ENCODE measurements around the gene UBC.
"Not testable (repeated sequence)": the region's sequence is repeated elsewhere in the genome, so short reads cannot be mapped to it uniquely, and the experiment has no call there.

The UBC gene

GRCh38 chr12:124915239-124916236, 1.1 kb upstream of the UBC start:
- peak; percentile 87 for DNase-seq (ENCODE audit: low spot score)

DNA sequence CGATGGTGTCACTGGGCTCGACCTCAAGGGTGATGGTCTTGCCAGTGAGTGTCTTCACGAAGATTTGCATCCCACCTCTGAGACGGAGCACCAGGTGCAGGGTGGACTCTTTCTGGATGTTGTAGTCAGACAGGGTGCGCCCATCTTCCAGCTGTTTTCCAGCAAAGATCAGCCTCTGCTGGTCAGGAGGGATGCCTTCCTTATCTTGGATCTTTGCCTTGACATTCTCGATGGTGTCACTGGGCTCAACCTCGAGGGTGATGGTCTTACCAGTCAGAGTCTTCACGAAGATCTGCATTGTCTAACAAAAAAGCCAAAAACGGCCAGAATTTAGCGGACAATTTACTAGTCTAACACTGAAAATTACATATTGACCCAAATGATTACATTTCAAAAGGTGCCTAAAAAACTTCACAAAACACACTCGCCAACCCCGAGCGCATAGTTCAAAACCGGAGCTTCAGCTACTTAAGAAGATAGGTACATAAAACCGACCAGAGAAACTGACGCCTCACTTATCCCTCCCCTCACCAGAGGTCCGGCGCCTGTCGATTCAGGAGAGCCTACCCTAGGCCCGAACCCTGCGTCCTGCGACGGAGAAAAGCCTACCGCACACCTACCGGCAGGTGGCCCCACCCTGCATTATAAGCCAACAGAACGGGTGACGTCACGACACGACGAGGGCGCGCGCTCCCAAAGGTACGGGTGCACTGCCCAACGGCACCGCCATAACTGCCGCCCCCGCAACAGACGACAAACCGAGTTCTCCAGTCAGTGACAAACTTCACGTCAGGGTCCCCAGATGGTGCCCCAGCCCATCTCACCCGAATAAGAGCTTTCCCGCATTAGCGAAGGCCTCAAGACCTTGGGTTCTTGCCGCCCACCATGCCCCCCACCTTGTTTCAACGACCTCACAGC, 717 bp downstream of the UBC start:
- DNase-seq (ENCODE audit: low spot score): peak; percentile 74

GRCh38 chr12:124912529-124913287, 1.7 kb downstream of the UBC start:
- not testable (repeated sequence) for DNase-seq (ENCODE audit: low spot score)

- DNase-seq (ENCODE audit: low spot score): not testable (repeated sequence)
Measured at GRCh38 chr12:124911521-124911920, 2.9 kb downstream of the UBC start.

GRCh38 chr12:124910561-124911478, 3.6 kb downstream of the UBC start:
- DNase-seq (ENCODE audit: low spot score): peak; percentile 69

DNA sequence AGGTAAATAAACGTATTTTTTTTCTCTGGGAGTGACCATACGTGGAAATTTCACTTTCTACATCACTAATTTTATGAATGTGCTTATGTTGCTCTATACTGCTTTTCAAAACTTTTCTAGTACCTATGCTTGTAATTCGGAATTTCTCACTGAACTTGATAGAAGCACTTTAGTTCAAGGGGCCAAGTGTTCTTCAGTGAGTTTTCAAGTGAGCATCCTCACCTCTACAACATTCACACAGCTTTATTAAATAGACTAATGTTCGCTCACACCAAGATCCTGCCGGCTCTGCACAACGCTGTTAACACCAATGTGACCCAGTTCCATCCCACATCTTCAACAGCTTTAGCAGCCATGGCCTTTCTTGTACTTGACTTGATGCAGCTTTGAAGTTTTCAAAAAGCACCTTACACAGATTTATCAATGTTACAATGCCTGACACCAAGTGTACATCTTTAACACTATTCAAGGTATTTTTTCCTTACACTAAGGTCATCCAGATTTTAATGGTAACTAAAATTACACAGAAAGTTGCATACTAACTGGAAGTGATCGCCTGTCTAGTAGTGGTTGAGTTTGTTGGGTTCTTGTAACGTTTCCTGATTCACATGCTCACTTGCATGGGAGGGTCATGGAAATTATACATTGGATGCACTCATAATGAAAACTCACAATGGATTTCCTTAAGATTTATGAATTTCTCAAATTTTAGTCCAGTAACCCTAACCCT, 4.5 kb downstream of the UBC start:
- DNase-seq (ENCODE audit: low spot score): peak; percentile 55

GRCh38 chr12:124906606-124907261, 7.7 kb downstream of the UBC start:
- peak; percentile 98 for DNase-seq (ENCODE audit: low spot score)

GRCh38 chr12:124904306-124905098, 9.9 kb downstream of the UBC start:
- DNase-seq (ENCODE audit: low spot score): peak; percentile 88

GRCh38 chr12:124902916-124903315, 11.5 kb downstream of the UBC start:
- no peak for DNase-seq (ENCODE audit: low spot score)

DNA sequence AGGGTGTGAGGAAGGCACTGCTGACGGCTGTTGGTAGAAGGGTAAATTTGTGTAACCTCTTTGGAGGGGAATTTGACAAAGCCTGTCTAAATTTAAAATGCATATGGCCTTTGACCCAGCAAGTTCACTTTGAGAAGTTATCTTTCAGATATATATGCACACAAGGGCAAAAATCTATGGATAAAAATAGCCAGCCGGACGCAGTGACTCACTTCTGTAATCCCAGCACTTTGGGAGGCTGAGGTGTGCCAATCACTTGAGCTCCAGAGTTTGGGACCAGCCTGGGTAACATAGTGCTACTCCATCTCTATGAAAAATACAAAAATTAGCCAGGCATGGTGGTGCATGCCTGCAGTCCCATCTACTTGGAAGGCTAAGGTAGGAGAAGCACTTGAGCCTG, 13.4 kb downstream of the UBC start:
- no peak for DNase-seq (ENCODE audit: low spot score)

GRCh38 chr12:124900345-124900795, 14.1 kb downstream of the UBC start:
- not testable (repeated sequence) for DNase-seq (ENCODE audit: low spot score)

DNA sequence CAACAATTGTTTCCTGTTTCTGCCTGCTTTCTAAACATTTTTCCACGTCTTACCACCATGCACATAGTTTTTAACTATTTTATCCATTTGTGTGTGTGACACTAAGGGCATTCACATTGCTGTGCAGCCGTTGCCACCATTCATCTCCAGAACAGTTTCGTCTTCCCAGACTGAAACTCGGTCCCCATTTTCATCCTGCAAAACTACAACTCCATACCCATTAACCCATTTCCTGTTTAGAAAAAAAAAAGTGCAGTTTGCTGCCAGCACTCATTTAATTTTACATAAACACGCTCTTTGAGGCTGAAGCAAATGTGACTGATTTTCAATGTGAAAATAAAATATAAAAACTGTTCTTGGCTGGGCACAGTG, 15.5 kb downstream of the UBC start:
- no peak for DNase-seq (ENCODE audit: low spot score)

DNA sequence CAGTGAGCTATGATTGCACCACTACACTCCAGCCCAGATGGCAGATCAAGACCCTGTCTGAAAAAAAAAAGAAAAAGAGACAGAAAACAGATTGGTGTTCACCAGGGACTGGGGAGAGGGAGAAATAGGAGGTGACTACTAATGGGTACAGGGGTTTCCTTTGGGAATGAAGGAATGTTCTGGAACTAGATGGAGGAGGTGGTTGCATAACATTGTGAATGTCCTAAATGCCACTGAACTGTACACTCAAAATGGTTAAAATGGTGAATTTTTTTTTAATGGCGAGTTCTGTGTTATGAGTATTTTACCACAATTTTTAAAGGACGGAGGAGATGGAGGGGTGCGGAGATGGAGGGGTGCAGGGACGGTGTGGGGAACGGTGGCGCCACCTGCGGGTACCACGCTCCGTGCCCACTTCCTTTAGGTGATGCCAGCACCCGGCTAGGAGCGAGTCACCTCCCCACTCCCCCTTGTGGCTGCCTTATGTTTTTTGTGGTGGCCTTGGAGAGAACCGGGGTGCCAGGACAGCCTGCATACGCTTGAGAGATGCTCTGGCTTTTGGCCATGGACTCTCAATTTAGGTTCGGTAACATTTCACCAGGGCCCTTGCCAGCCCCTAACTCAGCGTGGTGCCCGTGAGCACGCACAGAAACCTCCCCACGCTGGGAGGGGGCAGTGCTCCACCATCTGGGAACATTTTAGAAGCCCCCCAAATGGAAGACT, 16.1 kb downstream of the UBC start:
- peak; percentile 56 for DNase-seq (ENCODE audit: low spot score)

DNA sequence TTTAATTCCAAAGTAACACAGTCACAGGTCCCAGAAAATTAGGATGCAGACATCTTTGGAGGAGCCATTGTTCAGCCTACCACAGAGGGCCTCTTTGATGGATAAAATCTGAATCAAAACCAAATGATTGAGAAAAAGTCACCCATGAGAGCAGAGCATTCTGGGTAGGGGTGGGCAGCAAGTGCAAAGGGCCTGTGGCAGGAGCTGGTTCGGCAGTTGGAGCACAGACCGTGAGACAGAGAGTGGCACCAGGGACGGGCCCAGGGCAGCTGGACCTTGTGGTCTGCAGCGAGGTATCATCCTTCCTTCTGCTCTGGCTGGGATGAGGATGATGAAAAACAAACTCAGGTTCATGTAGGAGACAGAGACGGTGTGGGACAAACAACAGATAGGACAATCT, 18.0 kb downstream of the UBC start:
- DNase-seq (ENCODE audit: low spot score): no peak

- DNase-seq (ENCODE audit: low spot score): no peak
Measured at GRCh38 chr12:124893792-124894516, 20.5 kb downstream of the UBC start.

DNA sequence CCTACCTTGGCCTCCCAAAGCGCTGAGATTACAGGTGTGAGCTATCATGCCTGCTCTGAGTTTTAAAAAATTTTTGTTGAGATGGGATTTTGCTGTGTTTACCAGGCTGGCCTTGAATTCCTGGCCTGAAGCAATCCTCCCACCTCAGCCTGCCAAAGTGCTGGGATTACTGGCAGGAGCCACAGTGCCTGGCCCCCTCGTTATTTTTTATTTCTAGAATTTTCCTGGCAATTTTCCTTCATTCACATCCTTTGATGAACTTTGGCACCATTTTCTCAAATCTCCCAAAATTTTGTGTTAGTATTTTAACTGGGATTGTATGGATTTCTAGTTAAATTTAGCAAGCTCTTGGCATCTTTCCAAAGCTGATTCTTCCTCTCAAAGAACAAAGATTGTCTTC, 26.2 kb downstream of the UBC start:
- DNase-seq (ENCODE audit: low spot score): no peak

GRCh38 chr12:124887766-124888165, 26.7 kb downstream of the UBC start:
- not testable (repeated sequence) for DNase-seq (ENCODE audit: low spot score)
